LoVo (cell line): ENCODE measurements around the gene ZNF345.

Experiments used
- DNase-seq: peaks from one replicate; pipeline ENCODE4 v3.0.0-alpha.2; 2016; ENCODE audit warnings: low spot score

The ZNF345 gene

GRCh38 chr19:36918090-36918489, 67.4 kb downstream of the ZNF345 start:
- no peak for DNase-seq
